ENCODE measurements around the gene MOSMO.

DNA sequence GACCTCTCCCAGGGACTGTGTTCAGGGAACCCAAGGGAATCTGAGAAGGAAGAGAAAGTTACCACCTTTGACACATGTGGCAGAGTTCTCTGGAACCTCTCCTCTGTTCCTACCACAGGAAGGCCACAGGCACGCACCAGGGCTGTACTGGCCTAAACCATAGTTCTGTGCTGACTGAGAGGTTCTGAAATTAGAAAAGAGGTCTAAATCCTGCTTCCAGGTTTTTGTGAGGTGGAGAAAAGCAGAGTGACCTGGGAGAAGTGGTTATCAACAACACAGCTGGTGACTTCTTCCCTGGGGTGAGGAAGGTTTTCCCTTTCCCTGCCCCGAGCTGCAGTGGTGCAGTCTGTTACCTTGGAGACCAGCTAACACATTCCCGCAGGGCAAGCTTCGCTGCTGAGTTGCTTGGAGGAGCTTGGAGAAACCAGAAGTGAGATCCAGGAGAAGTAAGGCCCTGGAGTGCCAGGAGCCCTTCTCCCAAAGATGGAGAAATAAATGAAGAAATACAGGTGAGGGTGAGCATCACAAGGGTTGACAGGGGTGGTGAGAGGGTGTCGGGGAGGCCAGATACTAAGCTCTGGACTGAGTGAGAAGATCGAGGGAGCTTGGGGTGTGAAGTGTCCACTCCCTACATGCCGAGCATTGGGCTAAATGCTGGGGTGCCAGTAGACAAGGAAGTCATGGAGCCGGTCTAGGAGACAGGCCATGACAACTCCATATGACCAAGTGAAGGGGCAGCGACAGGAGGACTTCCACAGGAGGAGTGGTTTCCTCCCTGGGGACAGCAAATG is 84.4 kb downstream of the MOSMO start, which contains the start of gene VWA3A:
- TF ChIP-seq, protein P1, sequence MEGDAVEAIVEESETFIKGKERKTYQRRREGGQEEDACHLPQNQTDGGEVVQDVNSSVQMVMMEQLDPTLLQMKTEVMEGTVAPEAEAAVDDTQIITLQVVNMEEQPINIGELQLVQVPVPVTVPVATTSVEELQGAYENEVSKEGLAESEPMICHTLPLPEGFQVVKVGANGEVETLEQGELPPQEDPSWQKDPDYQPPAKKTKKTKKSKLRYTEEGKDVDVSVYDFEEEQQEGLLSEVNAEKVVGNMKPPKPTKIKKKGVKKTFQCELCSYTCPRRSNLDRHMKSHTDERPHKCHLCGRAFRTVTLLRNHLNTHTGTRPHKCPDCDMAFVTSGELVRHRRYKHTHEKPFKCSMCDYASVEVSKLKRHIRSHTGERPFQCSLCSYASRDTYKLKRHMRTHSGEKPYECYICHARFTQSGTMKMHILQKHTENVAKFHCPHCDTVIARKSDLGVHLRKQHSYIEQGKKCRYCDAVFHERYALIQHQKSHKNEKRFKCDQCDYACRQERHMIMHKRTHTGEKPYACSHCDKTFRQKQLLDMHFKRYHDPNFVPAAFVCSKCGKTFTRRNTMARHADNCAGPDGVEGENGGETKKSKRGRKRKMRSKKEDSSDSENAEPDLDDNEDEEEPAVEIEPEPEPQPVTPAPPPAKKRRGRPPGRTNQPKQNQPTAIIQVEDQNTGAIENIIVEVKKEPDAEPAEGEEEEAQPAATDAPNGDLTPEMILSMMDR (IDR thresholded peaks at IDR 0.05), result no peak
- TF ChIP-seq EP300 (IDR thresholded peaks at IDR 0.05) (no peak), POLR2A (IDR thresholded peaks at IDR 0.05) (no peak), POLR2AphosphoS5 (IDR thresholded peaks at IDR 0.05) (no peak)
